Measurements from ENCODE around the gene RIOK3. TPM values are rescaled to one million over a fixed set of nuclear protein-coding genes. Genes with fewer than 3 reads are reported as not detected.

RIOK3 gene
- total RNA-seq, 1 experiment from 2014 or later, result 35.8 TPM

GRCh38 chr18:23512641-23513040 is 59.6 kb downstream of the RIOK3 start:
- no TSS peak for BruUV-seq (replicated peaks)
- no peaks in the 10 kb centered on the region for H3K4me1 ChIP-seq (ENCODE audit: insufficient read depth, low read length, poor library complexity, severe bottlenecking)
- H3K36me3 ChIP-seq (ENCODE audit: insufficient read depth, low read length, poor library complexity, severe bottlenecking), result peaks cover 23% of the 10 kb centered on the region
- no peak for TF ChIP-seq EZH2 (IDR thresholded peaks at IDR 0.05; ENCODE audit: borderline replicate concordance, low read depth, low read length, poor library complexity, severe bottlenecking)
- no peak for TF ChIP-seq CTCF (conservative IDR thresholded peaks at IDR 0.05; ENCODE audit: low read depth, low read length)
- no peaks in the 10 kb centered on the region for H3K27me3 ChIP-seq (replicated peaks; ENCODE audit: insufficient read depth, low read depth, low read length, poor library complexity)
- H3K4me3 ChIP-seq (ENCODE audit: low read depth, low read length, poor library complexity, severe bottlenecking), result no peak overlapping the region
- no peaks in the 10 kb centered on the region for H3K9me3 ChIP-seq (ENCODE audit: low read depth, low read length, poor library complexity, severe bottlenecking)
- DNase-seq (ENCODE audit: low spot score), result no peak
- intact Hi-C loops (cut with micrococcal nuclease; ENCODE audit: unreplicated experiment), result no loop called here
- CTCF ChIA-PET, result no interaction called here
- POLR2A ChIA-PET (ENCODE audit: low non-redundant PET), result no interaction called here
- no peak overlapping the region for H3K27ac ChIP-seq (ENCODE audit: low read depth, low read length, poor library complexity, severe bottlenecking)

GRCh38 chr18:23515911-23516546 is 62.9 kb downstream of the RIOK3 start:
- no peak for TF ChIP-seq EZH2 (IDR thresholded peaks at IDR 0.05; ENCODE audit: borderline replicate concordance, low read depth, low read length, poor library complexity, severe bottlenecking)
- TF ChIP-seq CTCF (conservative IDR thresholded peaks at IDR 0.05; ENCODE audit: low read depth, low read length), result peak; percentile 94
- H3K4me1 ChIP-seq (ENCODE audit: insufficient read depth, low read length, poor library complexity, severe bottlenecking), result no peaks in the 10 kb centered on the region
- intact Hi-C loops (cut with micrococcal nuclease; ENCODE audit: unreplicated experiment), result loop anchor here (1.0 to 5.0 kb wide), 3 partner anchors 71 to 296 kb away; partner anchors contain the start of gene NPC1
- no peaks in the 10 kb centered on the region for H3K27me3 ChIP-seq (replicated peaks; ENCODE audit: insufficient read depth, low read depth, low read length, poor library complexity)
- H3K36me3 ChIP-seq (ENCODE audit: insufficient read depth, low read length, poor library complexity, severe bottlenecking), result peaks cover 35% of the 10 kb centered on the region
- H3K27ac ChIP-seq (ENCODE audit: low read depth, low read length, poor library complexity, severe bottlenecking), result no peak overlapping the region
- H3K4me3 ChIP-seq (ENCODE audit: low read depth, low read length, poor library complexity, severe bottlenecking), result no peak overlapping the region
- H3K9me3 ChIP-seq (ENCODE audit: low read depth, low read length, poor library complexity, severe bottlenecking), result no peaks in the 10 kb centered on the region
- ChIA-PET CTCF (interaction anchor here (0.5 to 1.4 kb wide), 3 partner anchors 122 to 537 kb away, joined by 3 to 8 read pairs (median 6); no protein-coding TSS in a partner anchor), POLR2A (ENCODE audit: low non-redundant PET) (no interaction called here)
- peak; percentile 86 for DNase-seq (ENCODE audit: low spot score)
- BruUV-seq (replicated peaks), result no TSS peak

GRCh38 chr18:23519734-23520133 is 66.6 kb downstream of the RIOK3 start:
- ChIA-PET POLR2A (ENCODE audit: low non-redundant PET) (no interaction called here), CTCF (no interaction called here)
- Histone ChIP-seq H3K27ac (ENCODE audit: low read depth, low read length, poor library complexity, severe bottlenecking) (no peak overlapping the region), H3K27me3 (replicated peaks; ENCODE audit: insufficient read depth, low read depth, low read length, poor library complexity) (no peaks in the 10 kb centered on the region), H3K36me3 (ENCODE audit: insufficient read depth, low read length, poor library complexity, severe bottlenecking) (peaks cover 49% of the 10 kb centered on the region), H3K9me3 (ENCODE audit: low read depth, low read length, poor library complexity, severe bottlenecking) (no peaks in the 10 kb centered on the region), H3K4me3 (ENCODE audit: low read depth, low read length, poor library complexity, severe bottlenecking) (no peak overlapping the region), H3K4me1 (ENCODE audit: insufficient read depth, low read length, poor library complexity, severe bottlenecking) (no peaks in the 10 kb centered on the region)
- intact Hi-C loops (cut with micrococcal nuclease; ENCODE audit: unreplicated experiment), result loop anchor here (5.0 kb wide), 1 partner anchor 68 kb away; the partner anchor contains the start of gene NPC1
- no TSS peak for BruUV-seq (replicated peaks)
- peak; percentile 33 for DNase-seq (ENCODE audit: low spot score)
- TF ChIP-seq CTCF (conservative IDR thresholded peaks at IDR 0.05; ENCODE audit: low read depth, low read length) (no peak), EZH2 (IDR thresholded peaks at IDR 0.05; ENCODE audit: borderline replicate concordance, low read depth, low read length, poor library complexity, severe bottlenecking) (no peak)

All from A673 (cell line).